Panc1 (cell line): ENCODE results near the gene CDHR5. TPM values are rescaled to one million over a fixed set of nuclear protein-coding genes. Genes with fewer than 3 reads are reported as not detected.

Experiments used
- ATAC-seq: fragments of 200-7000 bp; cut with Tn5 transposase; 2 replicates; pipeline ENCODE4 v1.9.1; 2020; ENCODE audit warnings: mild to moderate bottlenecking, moderate library complexity
- BruUV-seq: library from RNA; stranded (reverse); fragments of 400-500 nt; replicated peaks from 2 replicates; lab custom pipeline; 2021; lab: Mats Ljungman, UMichigan
- CTCF ChIA-PET: fragments of 300-600 bp; sonication (Branson Sonifier 250); formaldehyde crosslinking; loops from one replicate; lab custom pipeline; 2022; ENCODE audit warnings: antibody characterized with exemption; lab: Charles Lee
- POLR2A ChIA-PET: fragments of 300-600 bp; sonication (Branson Sonifier 250); formaldehyde crosslinking; loops from one replicate; lab custom pipeline; 2022; ENCODE audit warnings: antibody characterized with exemption; lab: Charles Lee
- DNase-seq: peaks from one replicate; pipeline ENCODE4 v3.0.0-alpha.2; 2010; ENCODE audit warnings: low read depth, low spot score
- H3K27ac ChIP-seq: 2 replicates; pipeline ENCODE4 v1.5.1; 2011; ENCODE audit warnings: mild to moderate bottlenecking, low read length, inconsistent platforms
- H3K27me3 ChIP-seq: fragments of 200-500 bp; sonication (Bioruptor generic); 2 replicates; pipeline ENCODE4 v1.6.0; 2014; ENCODE audit warnings: low read length, inconsistent platforms; ENCODE audit not compliant: control insufficient read depth, insufficient read depth
- H3K36me3 ChIP-seq: fragments of 200-500 bp; sonication (Bioruptor generic); 2 replicates; pipeline ENCODE4 v1.5.1; 2014; ENCODE audit warnings: inconsistent platforms, mild to moderate bottlenecking, low read length, moderate library complexity; ENCODE audit not compliant: control insufficient read depth, insufficient read depth
- H3K4me1 ChIP-seq: 2 replicates; pipeline ENCODE4 v1.5.1; 2011; ENCODE audit warnings: inconsistent platforms, mild to moderate bottlenecking, low read length, moderate library complexity; ENCODE audit not compliant: control insufficient read depth, insufficient read depth
- H3K4me3 ChIP-seq, 2 experiments: 2 replicates each; pipeline ENCODE4 v1.5.1; 2011 to 2012; ENCODE audit warnings: low read depth in 2 of 2, low read length in 2 of 2, mild to moderate bottlenecking in 2 of 2, inconsistent platforms in 1 of 2, moderate library complexity in 1 of 2
- H3K9me3 ChIP-seq: fragments of 200-500 bp; sonication (Bioruptor generic); 2 replicates; pipeline ENCODE4 v1.5.1; 2014; ENCODE audit warnings: low read depth, mild to moderate bottlenecking, inconsistent platforms, low read length, moderate library complexity; ENCODE audit not compliant: control insufficient read depth, insufficient read depth
- POLR2AphosphoS5 ChIP-seq: IDR thresholded peaks from 2 replicates; pipeline ENCODE4 v1.6.1; 2012; ENCODE audit warnings: mild to moderate bottlenecking, low read depth, low read length, moderate library complexity
- SIN3A ChIP-seq: IDR thresholded peaks from 2 replicates; pipeline ENCODE4 v1.6.1; 2012; ENCODE audit warnings: low read depth, mild to moderate bottlenecking, low read length, moderate library complexity, borderline replicate concordance; ENCODE audit not compliant: insufficient read depth
- TCF7L2 ChIP-seq: IDR thresholded peaks from 2 replicates; pipeline ENCODE4 v1.6.1; 2011; ENCODE audit warnings: mild to moderate bottlenecking, low read depth, low read length, inconsistent platforms
- in situ Hi-C: cut with HindIII; loops from 2 replicates; pipeline ENCODE4 v1.10.0; 2016; ENCODE audit warnings: low sequenced_read_pairs, low pct_unique_long_range_greater_than_20kb
- intact Hi-C: fragments of 100-400 bp; cut with micrococcal nuclease; formaldehyde crosslinking; loops from one replicate; pipeline ENCODE4 v1.10.0; 2022; ENCODE audit not compliant: unreplicated experiment
- total RNA-seq: library from RNA; stranded (reverse); gene quantifications from one replicate; pipeline ENCODE4 v1.2.1, GENCODE V29; 2021; ENCODE audit not compliant: unreplicated experiment
- TF ChIP-seq, protein P1 (sequence below), 2 experiments: IDR thresholded peaks; 2 replicates each; pipeline ENCODE4 v1.6.1; 2011 to 2012; ENCODE audit warnings: low read depth in 2 of 2, control low read depth in 1 of 2, low read length in 1 of 2, mild to moderate bottlenecking in 1 of 2, moderate library complexity in 1 of 2; ENCODE audit not compliant: insufficient read depth in 1 of 2
- TF ChIP-seq, protein P2 (sequence below): fragments of 450-650 bp; IDR thresholded peaks from 2 replicates; pipeline ENCODE4 v1.5.1; 2017; ENCODE audit warnings: mild to moderate bottlenecking

The CDHR5 gene
- total RNA-seq, 1 experiment from 2014 or later = not detected

DNA sequence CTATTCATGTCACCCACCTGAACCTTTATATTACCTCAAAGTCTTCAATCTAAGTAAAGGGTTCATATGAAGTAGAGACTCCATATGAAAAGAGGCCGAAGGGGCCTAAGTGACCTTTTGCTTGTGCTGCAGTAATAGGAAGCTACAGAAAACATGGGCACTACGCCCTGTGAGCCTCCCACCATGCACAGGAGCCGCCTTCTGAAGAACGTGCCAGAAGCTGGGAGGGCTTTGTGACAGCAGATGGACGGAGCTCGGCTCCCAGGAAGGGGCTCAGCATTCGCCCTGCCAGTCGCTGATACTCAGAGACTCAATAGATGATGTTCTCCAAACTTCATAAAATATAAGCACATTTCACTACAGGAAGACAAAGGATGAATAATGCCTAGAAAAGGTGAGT lies 49.1 kb upstream of the CDHR5 start:
- Histone ChIP-seq H3K9me3 (no peaks in the 10 kb centered on the region), H3K27ac (no peak overlapping the region), H3K4me3 (no peak overlapping the region), H3K4me1 (no peaks in the 10 kb centered on the region), H3K36me3 (peaks cover 15% of the 10 kb centered on the region), H3K27me3 (no peaks in the 10 kb centered on the region)
- DNase-seq (no peak), ATAC-seq (no peak)
- no peak for TF ChIP-seq POLR2AphosphoS5
- TF ChIP-seq, protein P1, sequence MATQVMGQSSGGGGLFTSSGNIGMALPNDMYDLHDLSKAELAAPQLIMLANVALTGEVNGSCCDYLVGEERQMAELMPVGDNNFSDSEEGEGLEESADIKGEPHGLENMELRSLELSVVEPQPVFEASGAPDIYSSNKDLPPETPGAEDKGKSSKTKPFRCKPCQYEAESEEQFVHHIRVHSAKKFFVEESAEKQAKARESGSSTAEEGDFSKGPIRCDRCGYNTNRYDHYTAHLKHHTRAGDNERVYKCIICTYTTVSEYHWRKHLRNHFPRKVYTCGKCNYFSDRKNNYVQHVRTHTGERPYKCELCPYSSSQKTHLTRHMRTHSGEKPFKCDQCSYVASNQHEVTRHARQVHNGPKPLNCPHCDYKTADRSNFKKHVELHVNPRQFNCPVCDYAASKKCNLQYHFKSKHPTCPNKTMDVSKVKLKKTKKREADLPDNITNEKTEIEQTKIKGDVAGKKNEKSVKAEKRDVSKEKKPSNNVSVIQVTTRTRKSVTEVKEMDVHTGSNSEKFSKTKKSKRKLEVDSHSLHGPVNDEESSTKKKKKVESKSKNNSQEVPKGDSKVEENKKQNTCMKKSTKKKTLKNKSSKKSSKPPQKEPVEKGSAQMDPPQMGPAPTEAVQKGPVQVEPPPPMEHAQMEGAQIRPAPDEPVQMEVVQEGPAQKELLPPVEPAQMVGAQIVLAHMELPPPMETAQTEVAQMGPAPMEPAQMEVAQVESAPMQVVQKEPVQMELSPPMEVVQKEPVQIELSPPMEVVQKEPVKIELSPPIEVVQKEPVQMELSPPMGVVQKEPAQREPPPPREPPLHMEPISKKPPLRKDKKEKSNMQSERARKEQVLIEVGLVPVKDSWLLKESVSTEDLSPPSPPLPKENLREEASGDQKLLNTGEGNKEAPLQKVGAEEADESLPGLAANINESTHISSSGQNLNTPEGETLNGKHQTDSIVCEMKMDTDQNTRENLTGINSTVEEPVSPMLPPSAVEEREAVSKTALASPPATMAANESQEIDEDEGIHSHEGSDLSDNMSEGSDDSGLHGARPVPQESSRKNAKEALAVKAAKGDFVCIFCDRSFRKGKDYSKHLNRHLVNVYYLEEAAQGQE (IDR thresholded peaks at IDR 0.05; ENCODE audit: insufficient read depth in 1 of 2, low read depth in 2 of 2, low read length in 1 of 2) = no peak
- intact Hi-C loops (no loop called here), in situ Hi-C loops (no loop called here)
- CTCF ChIA-PET = interaction anchor here (0.6 kb wide), 1 partner anchor 48 kb away, joined by 3 read pairs; no protein-coding TSS in a partner anchor
- no TSS peak for BruUV-seq
- POLR2A ChIA-PET = no interaction called here

DNA sequence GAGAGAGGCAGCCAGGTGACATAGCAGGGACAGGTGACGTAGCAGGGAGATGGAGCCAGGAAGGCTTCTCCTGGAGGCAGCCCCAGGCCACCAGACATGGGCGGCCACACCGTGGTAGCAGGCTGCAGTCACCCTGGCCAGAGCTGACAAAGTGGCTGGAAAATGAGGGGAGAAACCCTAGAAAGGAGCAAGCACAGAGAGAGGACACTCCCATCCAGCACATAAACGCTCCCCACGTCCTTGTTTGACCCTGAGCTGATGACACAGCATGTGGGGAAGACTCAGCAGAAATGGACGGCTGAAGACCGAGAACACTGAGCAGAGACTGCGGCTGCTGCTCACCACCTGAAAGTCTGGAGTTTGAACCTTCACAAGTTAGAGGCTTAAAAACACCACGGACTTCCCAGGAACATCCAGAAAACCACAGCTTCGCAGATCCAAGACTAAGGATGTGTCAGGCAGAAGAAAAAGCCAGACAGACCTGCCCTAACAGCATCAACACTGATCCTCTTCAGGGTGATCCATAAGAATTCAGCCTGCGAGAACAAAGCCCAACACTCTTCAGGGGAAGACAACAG lies 41.0 kb upstream of the CDHR5 start:
- intact Hi-C loops (no loop called here), in situ Hi-C loops (no loop called here)
- no peak overlapping the region for H3K4me3 ChIP-seq
- no peak for TF ChIP-seq SIN3A
- TF ChIP-seq, protein P2, sequence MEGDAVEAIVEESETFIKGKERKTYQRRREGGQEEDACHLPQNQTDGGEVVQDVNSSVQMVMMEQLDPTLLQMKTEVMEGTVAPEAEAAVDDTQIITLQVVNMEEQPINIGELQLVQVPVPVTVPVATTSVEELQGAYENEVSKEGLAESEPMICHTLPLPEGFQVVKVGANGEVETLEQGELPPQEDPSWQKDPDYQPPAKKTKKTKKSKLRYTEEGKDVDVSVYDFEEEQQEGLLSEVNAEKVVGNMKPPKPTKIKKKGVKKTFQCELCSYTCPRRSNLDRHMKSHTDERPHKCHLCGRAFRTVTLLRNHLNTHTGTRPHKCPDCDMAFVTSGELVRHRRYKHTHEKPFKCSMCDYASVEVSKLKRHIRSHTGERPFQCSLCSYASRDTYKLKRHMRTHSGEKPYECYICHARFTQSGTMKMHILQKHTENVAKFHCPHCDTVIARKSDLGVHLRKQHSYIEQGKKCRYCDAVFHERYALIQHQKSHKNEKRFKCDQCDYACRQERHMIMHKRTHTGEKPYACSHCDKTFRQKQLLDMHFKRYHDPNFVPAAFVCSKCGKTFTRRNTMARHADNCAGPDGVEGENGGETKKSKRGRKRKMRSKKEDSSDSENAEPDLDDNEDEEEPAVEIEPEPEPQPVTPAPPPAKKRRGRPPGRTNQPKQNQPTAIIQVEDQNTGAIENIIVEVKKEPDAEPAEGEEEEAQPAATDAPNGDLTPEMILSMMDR = no peak
- H3K4me1 ChIP-seq = no peaks in the 10 kb centered on the region
- H3K27me3 ChIP-seq = no peaks in the 10 kb centered on the region
- BruUV-seq = no TSS peak
- POLR2A ChIA-PET = no interaction called here
- no peaks in the 10 kb centered on the region for H3K9me3 ChIP-seq
- DNase-seq (no peak), ATAC-seq (no peak)
- CTCF ChIA-PET = no interaction called here
- no peaks in the 10 kb centered on the region for H3K36me3 ChIP-seq
- H3K27ac ChIP-seq = no peak overlapping the region

DNA sequence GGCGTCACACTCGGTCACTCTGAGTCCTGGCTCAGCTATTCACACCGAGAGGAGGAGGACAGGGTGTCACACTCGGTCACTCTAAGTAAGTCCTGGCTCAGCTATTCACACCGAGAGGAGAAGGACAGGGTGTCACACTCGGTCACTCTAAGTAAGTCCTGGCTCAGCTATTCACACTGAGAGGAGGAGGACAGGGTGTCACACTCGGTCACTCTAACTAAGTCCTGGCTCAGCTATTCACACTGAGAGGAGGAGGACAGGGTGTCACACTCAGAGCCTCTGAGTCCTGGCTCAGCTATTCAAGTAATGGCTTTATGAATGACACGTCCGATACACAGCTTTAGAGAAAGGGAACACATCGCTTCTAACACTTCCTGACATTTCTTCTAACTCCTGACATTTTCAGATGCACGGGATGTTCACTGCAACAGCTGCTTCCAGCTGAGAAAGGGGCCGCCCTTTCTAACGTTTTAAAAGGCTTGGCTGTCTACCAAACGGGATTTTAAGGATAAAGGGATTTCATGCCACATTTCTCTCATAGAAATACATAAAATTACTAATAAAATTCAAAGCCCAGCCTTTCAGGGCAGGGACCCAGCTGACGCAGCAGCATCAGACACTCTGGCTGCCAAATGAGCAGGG lies 40.4 kb upstream of the CDHR5 start:
- in situ Hi-C loops (no loop called here), intact Hi-C loops (no loop called here)
- POLR2A ChIA-PET = no interaction called here
- no peaks in the 10 kb centered on the region for H3K27me3 ChIP-seq
- TF ChIP-seq, protein P2 = no peak
- no peak for TF ChIP-seq SIN3A
- no peak for TF ChIP-seq POLR2AphosphoS5
- TF ChIP-seq, protein P1 (IDR thresholded peaks at IDR 0.05; ENCODE audit: insufficient read depth in 1 of 2, low read depth in 2 of 2, low read length in 1 of 2) = no peak
- no peak for TF ChIP-seq TCF7L2
- CTCF ChIA-PET = interaction anchor here (0.7 kb wide), 2 partner anchors 16 to 19 kb away, joined by 3 to 4 read pairs; no protein-coding TSS in a partner anchor
- ATAC-seq (no peak), DNase-seq (no peak)
- H3K9me3 ChIP-seq = no peaks in the 10 kb centered on the region
- H3K4me1 ChIP-seq = no peaks in the 10 kb centered on the region
- no peak overlapping the region for H3K27ac ChIP-seq
- no peak overlapping the region for H3K4me3 ChIP-seq
- no peaks in the 10 kb centered on the region; the same call in 1 of the 2 replicates for H3K36me3 ChIP-seq
- BruUV-seq = no TSS peak
